ENCODE data around the gene CCDC43. TPM values are rescaled to one million over a fixed set of nuclear protein-coding genes. Genes with fewer than 3 reads are reported as not detected.

The CCDC43 gene, protein sequence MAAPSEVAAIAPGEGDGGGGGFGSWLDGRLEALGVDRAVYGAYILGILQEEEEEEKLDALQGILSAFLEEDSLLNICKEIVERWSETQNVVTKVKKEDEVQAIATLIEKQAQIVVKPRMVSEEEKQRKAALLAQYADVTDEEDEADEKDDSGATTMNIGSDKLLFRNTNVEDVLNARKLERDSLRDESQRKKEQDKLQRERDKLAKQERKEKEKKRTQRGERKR
- polyA plus RNA-seq (2012; rRNA removed) = 6.4 and 8.9 TPM in 2 replicates
- 10.0 and 13.7 TPM in 2 replicates for polyA plus RNA-seq (2012; cell fraction: cytosol; rRNA removed)
- polyA plus RNA-seq (2012; cell fraction: nucleus; rRNA removed) = 6.8 and 10.7 TPM in 2 replicates

DNA sequence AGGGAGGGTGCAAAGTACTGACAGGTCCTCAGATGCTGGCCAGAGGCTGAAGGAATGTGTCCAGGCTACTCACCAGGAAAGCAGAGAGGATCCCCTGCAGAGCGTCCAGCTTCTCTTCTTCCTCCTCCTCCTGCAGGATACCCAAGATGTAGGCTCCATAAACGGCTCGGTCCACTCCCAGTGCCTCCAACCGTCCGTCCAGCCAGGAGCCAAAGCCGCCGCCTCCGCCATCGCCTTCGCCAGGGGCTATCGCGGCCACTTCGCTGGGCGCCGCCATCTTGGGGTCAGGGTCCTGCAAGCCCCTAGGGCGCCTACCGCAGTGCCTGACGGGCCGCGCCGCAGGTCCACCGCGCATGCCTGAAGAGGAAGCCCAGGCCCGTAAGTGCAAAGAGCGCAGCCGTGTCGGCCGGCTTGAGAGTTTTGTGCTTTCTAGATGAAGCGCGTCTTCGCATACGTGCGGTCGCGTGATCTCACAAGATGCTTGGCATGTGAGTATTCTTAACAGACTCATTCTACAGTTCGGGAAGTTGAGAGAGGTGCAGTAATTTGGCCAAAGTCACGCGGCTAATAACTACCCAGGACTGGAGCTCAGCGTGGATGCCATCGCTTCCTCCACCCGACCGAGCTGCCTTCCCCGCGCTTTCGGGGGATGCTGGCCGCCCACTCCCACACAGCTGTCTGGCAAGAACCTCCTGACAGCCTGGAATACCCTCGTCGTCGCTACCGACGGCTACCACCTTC is at the start of gene CCDC43:
Gene CCDC43 (minus strand): TSS at position 300 of the 741 bp plus-strand sequence. CDS start 23 bp downstream, at position 277.
- H3F3A ChIP-seq (replicated peaks; ENCODE audit: insufficient read depth) = peaks cover 7% of the 10 kb centered on the region
- peak within 1 kb of the TSS; percentile 94 for H2AFZ ChIP-seq (ENCODE audit: low read depth)
- no peaks in the 10 kb centered on the region for H3K27me3 ChIP-seq (ENCODE audit: insufficient read depth)
- H3K4me3 ChIP-seq (ENCODE audit: low read depth in 2 of 2, low read length in 1 of 2) = peak within 1 kb of the TSS; percentile 78 to 84
- no peaks in the 10 kb centered on the region for H3K9me2 ChIP-seq
- DNase-seq = peak; percentile 96
- peaks cover 37% of the 10 kb centered on the region for H3K79me2 ChIP-seq (ENCODE audit: insufficient read depth)
- under 1% methylated on average over 28 of the region's 51 CpGs for WGBS (ENCODE audit: low lambda C conversion rate)
- CTCF ChIA-PET = no interaction called here
- H3K27ac ChIP-seq (ENCODE audit: low read depth in 2 of 2, low read length in 1 of 2) = peak within 1 kb of the TSS; percentile 78 to 87
- H3K9me3 ChIP-seq = no peaks in the 10 kb centered on the region
- peaks cover 0 to 4% of the 10 kb centered on the region in 2 experiments for H3K36me3 ChIP-seq (replicated peaks in 1 of 2; ENCODE audit: control insufficient read depth in 1 of 2, insufficient read depth in 2 of 2, low read length in 1 of 2)
- peak within 1 kb of the TSS; percentile 92 for H3K4me2 ChIP-seq
- POLR2A ChIA-PET = interaction anchor here (0.6 kb wide), 1 partner anchor 503 kb away, joined by 3 read pairs; the partner anchor contains the start of gene TMUB2
- TF ChIP-seq, protein P1, sequence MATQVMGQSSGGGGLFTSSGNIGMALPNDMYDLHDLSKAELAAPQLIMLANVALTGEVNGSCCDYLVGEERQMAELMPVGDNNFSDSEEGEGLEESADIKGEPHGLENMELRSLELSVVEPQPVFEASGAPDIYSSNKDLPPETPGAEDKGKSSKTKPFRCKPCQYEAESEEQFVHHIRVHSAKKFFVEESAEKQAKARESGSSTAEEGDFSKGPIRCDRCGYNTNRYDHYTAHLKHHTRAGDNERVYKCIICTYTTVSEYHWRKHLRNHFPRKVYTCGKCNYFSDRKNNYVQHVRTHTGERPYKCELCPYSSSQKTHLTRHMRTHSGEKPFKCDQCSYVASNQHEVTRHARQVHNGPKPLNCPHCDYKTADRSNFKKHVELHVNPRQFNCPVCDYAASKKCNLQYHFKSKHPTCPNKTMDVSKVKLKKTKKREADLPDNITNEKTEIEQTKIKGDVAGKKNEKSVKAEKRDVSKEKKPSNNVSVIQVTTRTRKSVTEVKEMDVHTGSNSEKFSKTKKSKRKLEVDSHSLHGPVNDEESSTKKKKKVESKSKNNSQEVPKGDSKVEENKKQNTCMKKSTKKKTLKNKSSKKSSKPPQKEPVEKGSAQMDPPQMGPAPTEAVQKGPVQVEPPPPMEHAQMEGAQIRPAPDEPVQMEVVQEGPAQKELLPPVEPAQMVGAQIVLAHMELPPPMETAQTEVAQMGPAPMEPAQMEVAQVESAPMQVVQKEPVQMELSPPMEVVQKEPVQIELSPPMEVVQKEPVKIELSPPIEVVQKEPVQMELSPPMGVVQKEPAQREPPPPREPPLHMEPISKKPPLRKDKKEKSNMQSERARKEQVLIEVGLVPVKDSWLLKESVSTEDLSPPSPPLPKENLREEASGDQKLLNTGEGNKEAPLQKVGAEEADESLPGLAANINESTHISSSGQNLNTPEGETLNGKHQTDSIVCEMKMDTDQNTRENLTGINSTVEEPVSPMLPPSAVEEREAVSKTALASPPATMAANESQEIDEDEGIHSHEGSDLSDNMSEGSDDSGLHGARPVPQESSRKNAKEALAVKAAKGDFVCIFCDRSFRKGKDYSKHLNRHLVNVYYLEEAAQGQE (IDR thresholded peaks at IDR 0.05; ENCODE audit: low read depth, low read length) = peak; percentile 26; the same call in 1 of the 2 replicates
- TF ChIP-seq POLR2AphosphoS5 (IDR thresholded peaks at IDR 0.05; ENCODE audit: low read depth, low read length) (peak; percentile 94), TCF12 (IDR thresholded peaks at IDR 0.05) (peak; percentile 14; the same call in 1 of the 2 replicates), YY1 (IDR thresholded peaks at IDR 0.05; ENCODE audit: low read depth) (peak; percentile 99), SIN3A (IDR thresholded peaks at IDR 0.05; ENCODE audit: borderline replicate concordance, low read depth, low read length) (0 out of 2 replicates have a peak, but pooled peaks have one; percentile 34), CHD2 (IDR thresholded peaks at IDR 0.05; ENCODE audit: low read length, partially characterized antibody) (peak; percentile 45), NRF1 (IDR thresholded peaks at IDR 0.05; ENCODE audit: low read depth, low read length) (peak; percentile 81), EZH2phosphoT487 (IDR thresholded peaks at IDR 0.05; ENCODE audit: borderline replicate concordance, low read depth) (no peak), MXI1 (IDR thresholded peaks at IDR 0.05; ENCODE audit: low read depth, low read length) (peak; percentile 58), TAF1 (IDR thresholded peaks at IDR 0.05; ENCODE audit: borderline replicate concordance, low read depth, low read length) (peak; percentile 96), ELF1 (IDR thresholded peaks at IDR 0.05) (no peak)
- TF ChIP-seq, protein P2, sequence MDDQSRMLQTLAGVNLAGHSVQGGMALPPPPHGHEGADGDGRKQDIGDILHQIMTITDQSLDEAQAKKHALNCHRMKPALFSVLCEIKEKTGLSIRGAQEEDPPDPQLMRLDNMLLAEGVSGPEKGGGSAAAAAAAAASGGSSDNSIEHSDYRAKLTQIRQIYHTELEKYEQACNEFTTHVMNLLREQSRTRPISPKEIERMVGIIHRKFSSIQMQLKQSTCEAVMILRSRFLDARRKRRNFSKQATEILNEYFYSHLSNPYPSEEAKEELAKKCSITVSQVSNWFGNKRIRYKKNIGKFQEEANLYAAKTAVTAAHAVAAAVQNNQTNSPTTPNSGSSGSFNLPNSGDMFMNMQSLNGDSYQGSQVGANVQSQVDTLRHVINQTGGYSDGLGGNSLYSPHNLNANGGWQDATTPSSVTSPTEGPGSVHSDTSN (IDR thresholded peaks at IDR 0.05) = no peak
- TF ChIP-seq, protein P3, sequence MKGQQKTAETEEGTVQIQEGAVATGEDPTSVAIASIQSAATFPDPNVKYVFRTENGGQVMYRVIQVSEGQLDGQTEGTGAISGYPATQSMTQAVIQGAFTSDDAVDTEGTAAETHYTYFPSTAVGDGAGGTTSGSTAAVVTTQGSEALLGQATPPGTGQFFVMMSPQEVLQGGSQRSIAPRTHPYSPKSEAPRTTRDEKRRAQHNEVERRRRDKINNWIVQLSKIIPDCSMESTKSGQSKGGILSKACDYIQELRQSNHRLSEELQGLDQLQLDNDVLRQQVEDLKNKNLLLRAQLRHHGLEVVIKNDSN (IDR thresholded peaks at IDR 0.05; ENCODE audit: borderline replicate concordance, low read depth) = peak; percentile 47; the same call in 1 of the 2 replicates
- TF ChIP-seq, protein P4, sequence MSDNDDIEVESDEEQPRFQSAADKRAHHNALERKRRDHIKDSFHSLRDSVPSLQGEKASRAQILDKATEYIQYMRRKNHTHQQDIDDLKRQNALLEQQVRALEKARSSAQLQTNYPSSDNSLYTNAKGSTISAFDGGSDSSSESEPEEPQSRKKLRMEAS (IDR thresholded peaks at IDR 0.05; ENCODE audit: low read depth) = peak; percentile 91
- H3K9ac ChIP-seq = peak within 1 kb of the TSS; percentile 85
- peaks cover 0 to 7% of the 10 kb centered on the region in 2 experiments; a peak in 1 of 4 replicates for H3K4me1 ChIP-seq (ENCODE audit: control insufficient read depth in 1 of 2, insufficient read depth in 2 of 2, low read depth in 1 of 2, low read length in 1 of 2)
- H4K20me1 ChIP-seq (ENCODE audit: insufficient read depth) = no peaks in the 10 kb centered on the region

Measured in SK-N-SH (cell line).